ENCODE results near the gene SAMD15.

The SAMD15 gene

DNA sequence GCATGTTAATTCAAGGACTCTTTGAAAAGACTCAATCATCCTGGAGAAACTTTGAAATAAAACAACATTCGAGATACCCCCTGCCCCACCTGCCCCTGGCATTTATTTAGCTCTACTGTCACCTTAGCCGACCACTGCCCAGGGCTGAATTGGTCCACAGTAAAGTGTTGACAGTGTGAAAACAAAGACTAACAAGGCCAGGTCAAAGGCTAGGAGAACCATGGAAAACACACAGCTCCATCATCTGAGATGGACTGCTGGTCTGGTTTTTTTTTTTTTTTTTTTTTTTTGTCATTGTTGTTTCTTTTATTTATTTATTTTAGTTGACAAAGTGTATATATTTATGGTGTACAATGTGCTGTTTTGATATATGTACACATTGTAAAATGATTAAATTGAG lies 30.7 kb upstream of the SAMD15 start:
- H3K4me3 ChIP-seq (replicated peaks; ENCODE audit: insufficient read depth, low read length) = no peak overlapping the region
- TF ChIP-seq SPI1 (IDR thresholded peaks at IDR 0.05; ENCODE audit: borderline replicate concordance, low read depth) (no peak), POLR2AphosphoS5 (IDR thresholded peaks at IDR 0.05; ENCODE audit: low read depth) (no peak), GABPA (IDR thresholded peaks at IDR 0.05; ENCODE audit: low read depth) (no peak)
- TF ChIP-seq, protein P1, sequence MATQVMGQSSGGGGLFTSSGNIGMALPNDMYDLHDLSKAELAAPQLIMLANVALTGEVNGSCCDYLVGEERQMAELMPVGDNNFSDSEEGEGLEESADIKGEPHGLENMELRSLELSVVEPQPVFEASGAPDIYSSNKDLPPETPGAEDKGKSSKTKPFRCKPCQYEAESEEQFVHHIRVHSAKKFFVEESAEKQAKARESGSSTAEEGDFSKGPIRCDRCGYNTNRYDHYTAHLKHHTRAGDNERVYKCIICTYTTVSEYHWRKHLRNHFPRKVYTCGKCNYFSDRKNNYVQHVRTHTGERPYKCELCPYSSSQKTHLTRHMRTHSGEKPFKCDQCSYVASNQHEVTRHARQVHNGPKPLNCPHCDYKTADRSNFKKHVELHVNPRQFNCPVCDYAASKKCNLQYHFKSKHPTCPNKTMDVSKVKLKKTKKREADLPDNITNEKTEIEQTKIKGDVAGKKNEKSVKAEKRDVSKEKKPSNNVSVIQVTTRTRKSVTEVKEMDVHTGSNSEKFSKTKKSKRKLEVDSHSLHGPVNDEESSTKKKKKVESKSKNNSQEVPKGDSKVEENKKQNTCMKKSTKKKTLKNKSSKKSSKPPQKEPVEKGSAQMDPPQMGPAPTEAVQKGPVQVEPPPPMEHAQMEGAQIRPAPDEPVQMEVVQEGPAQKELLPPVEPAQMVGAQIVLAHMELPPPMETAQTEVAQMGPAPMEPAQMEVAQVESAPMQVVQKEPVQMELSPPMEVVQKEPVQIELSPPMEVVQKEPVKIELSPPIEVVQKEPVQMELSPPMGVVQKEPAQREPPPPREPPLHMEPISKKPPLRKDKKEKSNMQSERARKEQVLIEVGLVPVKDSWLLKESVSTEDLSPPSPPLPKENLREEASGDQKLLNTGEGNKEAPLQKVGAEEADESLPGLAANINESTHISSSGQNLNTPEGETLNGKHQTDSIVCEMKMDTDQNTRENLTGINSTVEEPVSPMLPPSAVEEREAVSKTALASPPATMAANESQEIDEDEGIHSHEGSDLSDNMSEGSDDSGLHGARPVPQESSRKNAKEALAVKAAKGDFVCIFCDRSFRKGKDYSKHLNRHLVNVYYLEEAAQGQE (IDR thresholded peaks at IDR 0.05; ENCODE audit: insufficient replicate concordance, low read depth) = no peak
- TF ChIP-seq, protein P2, sequence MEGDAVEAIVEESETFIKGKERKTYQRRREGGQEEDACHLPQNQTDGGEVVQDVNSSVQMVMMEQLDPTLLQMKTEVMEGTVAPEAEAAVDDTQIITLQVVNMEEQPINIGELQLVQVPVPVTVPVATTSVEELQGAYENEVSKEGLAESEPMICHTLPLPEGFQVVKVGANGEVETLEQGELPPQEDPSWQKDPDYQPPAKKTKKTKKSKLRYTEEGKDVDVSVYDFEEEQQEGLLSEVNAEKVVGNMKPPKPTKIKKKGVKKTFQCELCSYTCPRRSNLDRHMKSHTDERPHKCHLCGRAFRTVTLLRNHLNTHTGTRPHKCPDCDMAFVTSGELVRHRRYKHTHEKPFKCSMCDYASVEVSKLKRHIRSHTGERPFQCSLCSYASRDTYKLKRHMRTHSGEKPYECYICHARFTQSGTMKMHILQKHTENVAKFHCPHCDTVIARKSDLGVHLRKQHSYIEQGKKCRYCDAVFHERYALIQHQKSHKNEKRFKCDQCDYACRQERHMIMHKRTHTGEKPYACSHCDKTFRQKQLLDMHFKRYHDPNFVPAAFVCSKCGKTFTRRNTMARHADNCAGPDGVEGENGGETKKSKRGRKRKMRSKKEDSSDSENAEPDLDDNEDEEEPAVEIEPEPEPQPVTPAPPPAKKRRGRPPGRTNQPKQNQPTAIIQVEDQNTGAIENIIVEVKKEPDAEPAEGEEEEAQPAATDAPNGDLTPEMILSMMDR (IDR thresholded peaks at IDR 0.05; ENCODE audit: insufficient read depth, low read length) = no peak
- no peaks in the 10 kb centered on the region for H3K27me3 ChIP-seq (ENCODE audit: insufficient read depth, poor library complexity, severe bottlenecking)
- no peak overlapping the region for H3K27ac ChIP-seq (replicated peaks)
- no peak for DNase-seq (ENCODE audit: low read depth in 1 of 2, low spot score in 1 of 2)

DNA sequence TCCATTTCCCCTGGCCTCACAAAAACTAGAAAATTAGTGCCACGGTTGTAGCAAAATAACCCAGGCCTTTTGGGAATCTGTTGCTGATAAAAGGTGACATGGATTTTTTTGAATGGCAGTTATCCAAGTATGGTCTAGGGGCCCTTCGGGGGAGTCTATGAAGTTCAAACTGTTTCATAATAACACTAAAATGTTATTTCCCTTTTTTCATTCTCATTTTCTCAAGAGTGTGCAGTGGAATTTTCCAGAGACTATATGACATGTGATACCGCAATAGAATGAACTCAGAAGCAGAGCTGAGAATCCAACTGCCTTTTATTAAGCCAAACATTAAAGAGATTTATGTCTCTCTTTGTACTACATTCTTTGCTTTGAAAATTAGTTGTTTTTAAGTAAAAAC lies 29.4 kb upstream of the SAMD15 start:
- Histone ChIP-seq H3K27ac (replicated peaks) (peak overlapping the region; percentile 78), H3K4me3 (replicated peaks; ENCODE audit: insufficient read depth, low read length) (no peak overlapping the region), H3K27me3 (ENCODE audit: insufficient read depth, poor library complexity, severe bottlenecking) (no peaks in the 10 kb centered on the region)
- DNase-seq (ENCODE audit: low read depth in 1 of 2, low spot score in 1 of 2) = peak in 1 of 2 experiments; percentile 51
- TF ChIP-seq, protein P2 (IDR thresholded peaks at IDR 0.05; ENCODE audit: insufficient read depth, low read length) = no peak
- TF ChIP-seq SPI1 (IDR thresholded peaks at IDR 0.05; ENCODE audit: borderline replicate concordance, low read depth) (no peak), POLR2AphosphoS5 (IDR thresholded peaks at IDR 0.05; ENCODE audit: low read depth) (no peak), GABPA (IDR thresholded peaks at IDR 0.05; ENCODE audit: low read depth) (no peak)
- TF ChIP-seq, protein P1 (IDR thresholded peaks at IDR 0.05; ENCODE audit: insufficient replicate concordance, low read depth) = no peak

DNA sequence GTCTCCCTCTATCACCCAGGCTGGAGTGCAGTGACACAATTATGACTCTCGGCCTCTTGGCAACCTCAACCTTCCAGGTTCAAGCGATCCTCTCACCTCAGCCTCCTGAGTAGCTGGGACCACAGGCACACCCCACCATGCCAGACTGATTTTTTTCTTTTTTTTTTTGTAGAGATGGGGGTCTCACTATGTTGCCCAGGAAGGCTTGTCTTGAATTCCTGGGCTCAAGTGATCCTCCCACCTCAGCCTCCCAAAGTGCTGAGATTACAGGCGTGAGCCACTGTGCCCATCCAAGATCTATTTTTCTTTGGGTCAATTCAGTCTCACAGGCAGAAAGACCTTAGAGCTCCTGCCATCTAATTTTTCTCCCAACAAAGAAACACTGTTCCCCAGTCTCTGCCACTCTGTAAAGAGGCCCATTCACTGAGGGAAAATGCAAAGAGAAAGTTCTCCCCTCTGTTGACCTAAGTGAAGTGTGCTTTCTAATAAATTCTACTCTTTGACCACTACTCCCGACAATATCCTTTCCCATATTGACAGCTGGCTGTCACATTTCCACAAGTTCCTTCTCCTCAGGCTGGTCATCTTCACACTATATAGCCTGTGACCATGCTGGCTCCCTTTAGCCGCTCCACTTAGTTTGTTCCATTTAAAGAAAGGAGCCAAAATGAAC lies 23.6 kb upstream of the SAMD15 start:
- no peak for DNase-seq (ENCODE audit: low read depth in 1 of 2, low spot score in 1 of 2)
- Histone ChIP-seq H3K27ac (replicated peaks) (no peak overlapping the region), H3K4me3 (replicated peaks; ENCODE audit: insufficient read depth, low read length) (no peak overlapping the region), H3K27me3 (ENCODE audit: insufficient read depth, poor library complexity, severe bottlenecking) (no peaks in the 10 kb centered on the region)
- TF ChIP-seq POLR2AphosphoS5 (IDR thresholded peaks at IDR 0.05; ENCODE audit: low read depth) (no peak), GABPA (IDR thresholded peaks at IDR 0.05; ENCODE audit: low read depth) (no peak), SPI1 (IDR thresholded peaks at IDR 0.05; ENCODE audit: borderline replicate concordance, low read depth) (no peak)
- TF ChIP-seq, protein P1 (IDR thresholded peaks at IDR 0.05; ENCODE audit: insufficient replicate concordance, low read depth) = no peak
- TF ChIP-seq, protein P2 (IDR thresholded peaks at IDR 0.05; ENCODE audit: insufficient read depth, low read length) = no peak
